Ovary (tissue), 3 donors: ENCODE measurements around the gene SMAP2.

Experiments used
- CTCF ChIP-seq, 3 donors: fragments of 450-650 bp in 2 of 3; fragments of 200-600 bp in 1 of 3; IDR thresholded peaks; one replicate each; pipeline versions ENCODE4 v1.5.1 to v1.8.0; 2016 to 2022; ENCODE audit warnings: antibody characterized with exemption in 3 of 3, mild to moderate bottlenecking in 1 of 3
- POLR2A ChIP-seq: fragments of 450-650 bp; IDR thresholded peaks from one replicate; pipeline ENCODE4 v1.6.1; 2017; ENCODE audit warnings: antibody characterized with exemption, mild to moderate bottlenecking, moderate library complexity
- donor health status: DM: no; HTN: no; CAD: no.

GRCh38 chr1:40362699-40363098 lies 10.8 kb upstream of the SMAP2 start:
- TF ChIP-seq CTCF (IDR thresholded peaks at IDR 0.05) = no peak
- no peak for TF ChIP-seq POLR2A
